ENCODE results near the gene NUDT19. TPM values are rescaled to one million over a fixed set of nuclear protein-coding genes. Genes with fewer than 3 reads are reported as not detected.

Gene NUDT19
- total and polyA plus RNA-seq, 4 donors, result 4.6 to 9.2 (median 6.6) TPM

- 98% methylated on average over 4 of the region's 4 CpGs for WGBS
- Histone ChIP-seq H3K4me3 (ENCODE audit: low read depth in 1 of 3, low read length in 3 of 3) (no peak overlapping the region), H3K9me3 (ENCODE audit: control insufficient read depth in 4 of 4, low read length in 3 of 4) (no peaks in the 10 kb centered on the region), H3K27me3 (ENCODE audit: control insufficient read depth in 4 of 4, insufficient read depth in 4 of 4, low read length in 3 of 4) (no peaks in the 10 kb centered on the region), H3K27ac (ENCODE audit: low read depth in 1 of 2, low read length in 2 of 2) (no peak overlapping the region), H3K4me1 (ENCODE audit: control insufficient read depth in 4 of 4, insufficient read depth in 4 of 4, low read length in 3 of 4) (no peaks in the 10 kb centered on the region), H3K36me3 (ENCODE audit: control insufficient read depth in 4 of 4, insufficient read depth in 3 of 4, low read depth in 1 of 4, low read length in 3 of 4) (no peaks in the 10 kb centered on the region), H3K9ac (ENCODE audit: low read depth in 1 of 2, low read length in 2 of 2) (no peak overlapping the region)
- TF ChIP-seq FOXA1 (IDR thresholded peaks at IDR 0.05) (no peak), SP1 (IDR thresholded peaks at IDR 0.05) (no peak), JUND (IDR thresholded peaks at IDR 0.05) (no peak), RXRA (IDR thresholded peaks at IDR 0.05) (no peak), MAX (IDR thresholded peaks at IDR 0.05) (no peak), FOXA2 (IDR thresholded peaks at IDR 0.05) (no peak), RAD21 (IDR thresholded peaks at IDR 0.05) (no peak), YY1 (IDR thresholded peaks at IDR 0.05) (no peak), CTCF (IDR thresholded peaks at IDR 0.05; ENCODE audit: low read depth, low read length, missing input control) (no peak), NR2F2 (IDR thresholded peaks at IDR 0.05) (no peak), ZBTB33 (IDR thresholded peaks at IDR 0.05) (no peak), TAF1 (conservative IDR thresholded peaks at IDR 0.05) (no peak), HNF4G (IDR thresholded peaks at IDR 0.05) (no peak), EGR1 (IDR thresholded peaks at IDR 0.05; ENCODE audit: low read depth in 2 of 2) (no peak), ATF3 (IDR thresholded peaks at IDR 0.05) (no peak), REST (IDR thresholded peaks at IDR 0.05) (no peak)
- DNase-seq (ENCODE audit: low spot score), result no peak
These were observed 51.8 kb downstream of the NUDT19 start for GRCh38 chr19:32743447-32743846.

All from liver (tissue), 9 donors.